B cell (primary cell): ENCODE data around the gene NDUFS4. TPM values are rescaled to one million over a fixed set of nuclear protein-coding genes. Genes with fewer than 3 reads are reported as not detected.

ENCODE experiments used
- ATAC-seq: fragments of 200-7000 bp; cut with Tn5 transposase; one replicate; pipeline ENCODE4 v1.10.0; 2021; ENCODE audit warnings: low read depth, mild to moderate bottlenecking, moderate number of reproducible peaks, moderate library complexity
- CTCF ChIA-PET: fragments of 350-600 bp; sonication (Branson Sonifier 250); formaldehyde crosslinking; loops from one replicate; lab custom pipeline; 2021; ENCODE audit warnings: antibody characterized with exemption, inconsistent platforms; lab: Charles Lee
- POLR2A ChIA-PET: fragments of 350-600 bp; sonication (Branson Sonifier 250); formaldehyde crosslinking; loops from one replicate; lab custom pipeline; 2021; ENCODE audit warnings: antibody characterized with exemption; lab: Charles Lee
- DNase-seq: peaks from one replicate; pipeline ENCODE4 v3.0.0; 2013
- H2AFZ ChIP-seq: 2 replicates; pipeline ENCODE4 v1.6.1; 2012; ENCODE audit warnings: mild to moderate bottlenecking, low read depth, low read length; ENCODE audit not compliant: insufficient read depth, poor library complexity, severe bottlenecking
- H3K27ac ChIP-seq, 2 donors: 1 replicate in 1 of 2; 2 replicates in 1 of 2; pipeline ENCODE4 v1.5.1; 2012 to 2013; ENCODE audit warnings: low read length in 2 of 2, mild to moderate bottlenecking in 2 of 2, moderate library complexity in 1 of 2
- H3K27me3 ChIP-seq, 4 experiments: fragments of 200-600 bp in 1 of 4; sonication (generic) in 1 of 4; replicated peaks in 1 of 4; 1 replicate in 2 of 4; 2 replicates in 2 of 4; pipeline versions ENCODE4 v1.6.1 to v1.7.0; 2013 to 2016; ENCODE audit warnings: low read length in 3 of 4, mild to moderate bottlenecking in 2 of 4, mixed read lengths in 1 of 4, moderate library complexity in 1 of 4; ENCODE audit not compliant: insufficient read depth in 4 of 4, control insufficient read depth in 3 of 4; ENCODE audit errors: control extremely low read depth in 1 of 4
- H3K36me3 ChIP-seq, 2 experiments: replicated peaks in 1 of 2; 1 replicate in 1 of 2; 2 replicates in 1 of 2; pipeline versions ENCODE4 v1.6.1 to v1.7.1; 2013; ENCODE audit warnings: low read length in 1 of 2; ENCODE audit not compliant: insufficient read depth in 2 of 2, control insufficient read depth in 1 of 2; ENCODE audit errors: control extremely low read depth in 1 of 2, extremely low read depth in 1 of 2
- H3K4me1 ChIP-seq, 2 donors: fragments of 200-600 bp in 1 of 2; sonication (generic) in 1 of 2; 1 replicate in 1 of 2; 2 replicates in 1 of 2; pipeline versions ENCODE4 v1.5.1 to v1.6.1; 2013 to 2017; ENCODE audit warnings: low read length in 2 of 2; ENCODE audit not compliant: control insufficient read depth in 2 of 2, insufficient read depth in 2 of 2
- H3K4me2 ChIP-seq: replicated peaks from 2 replicates; pipeline ENCODE3; 2012; ENCODE audit warnings: mild to moderate bottlenecking, low read depth, low read length; ENCODE audit not compliant: poor library complexity, severe bottlenecking
- H3K4me3 ChIP-seq, 5 experiments: fragments of 200-600 bp in 1 of 5; sonication (generic) in 1 of 5; 1 replicate in 3 of 5; 2 replicates in 2 of 5; pipeline versions ENCODE4 v1.5.1 to v1.7.0; 2011 to 2016; ENCODE audit warnings: low read length in 4 of 5, mild to moderate bottlenecking in 4 of 5, low read depth in 2 of 5, control low read depth in 1 of 5, moderate library complexity in 1 of 5; ENCODE audit not compliant: insufficient read depth in 1 of 5; ENCODE audit errors: control extremely low read depth in 1 of 5, extremely low read depth in 1 of 5
- H3K79me2 ChIP-seq: fragments of 200-600 bp; sonication (generic); one replicate; pipeline ENCODE4 v1.6.0; 2016; ENCODE audit warnings: low read length; ENCODE audit not compliant: control insufficient read depth, insufficient read depth
- H3K9ac ChIP-seq: fragments of 200-600 bp; sonication (generic); 2 replicates; pipeline ENCODE4 v1.6.1; 2017; ENCODE audit warnings: mild to moderate bottlenecking, low read length, moderate library complexity
- H3K9me3 ChIP-seq, 3 donors: one replicate each; pipeline versions ENCODE4 v1.6.1 to v1.7.1; 2013; ENCODE audit warnings: low read length in 2 of 3; ENCODE audit not compliant: control insufficient read depth in 2 of 3, insufficient read depth in 1 of 3; ENCODE audit errors: control extremely low read depth in 1 of 3
- H4K20me1 ChIP-seq: 2 replicates; pipeline ENCODE4 v1.6.0; 2012; ENCODE audit warnings: mild to moderate bottlenecking, low read length; ENCODE audit not compliant: insufficient read depth, control insufficient read depth, poor library complexity, severe bottlenecking
- H3K27ac Mint-ChIP-seq: one replicate; pipeline ENCODE4 v1.8.0; 2021; ENCODE audit warnings: mixed read lengths
- H3K27me3 Mint-ChIP-seq: one replicate; pipeline ENCODE4 v1.8.0; 2021; ENCODE audit warnings: mixed read lengths
- H3K4me1 Mint-ChIP-seq: one replicate; pipeline ENCODE4 v1.8.0; 2021; ENCODE audit warnings: mixed read lengths
- H3K4me3 Mint-ChIP-seq: one replicate; pipeline ENCODE4 v1.8.0; 2021; ENCODE audit warnings: mixed read lengths
- H3K9me3 Mint-ChIP-seq: one replicate; pipeline ENCODE4 v1.8.0; 2022; ENCODE audit warnings: mixed read lengths; ENCODE audit not compliant: insufficient read depth
- CTCF ChIP-seq: fragments of 200-600 bp; IDR thresholded peaks from one replicate; pipeline ENCODE4 v1.8.0; 2022; ENCODE audit warnings: antibody characterized with exemption, mild to moderate bottlenecking
- EZH2 ChIP-seq: IDR thresholded peaks from 2 replicates; pipeline ENCODE4 v1.6.1; 2012; ENCODE audit warnings: borderline replicate concordance, low read depth, mild to moderate bottlenecking, moderate library complexity, low read length; ENCODE audit not compliant: insufficient read depth, poor library complexity, severe bottlenecking
- WGBS: methylation state at CpG from one replicate; pipeline ENCODE4 v1.1.5; 2013; ENCODE audit warnings: missing lambda C conversion rate; ENCODE audit not compliant: insufficient coverage; 5-methylcytosine and 5-hydroxymethylcytosine counted together
- intact Hi-C: fragments of 100-400 bp; cut with micrococcal nuclease; formaldehyde crosslinking; loops from one replicate; pipeline ENCODE4 v1.10.0; 2022
- polyA plus RNA-seq: library from polyadenylated mRNA; depleted of rRNA; stranded (reverse); fragments of >200 nt; gene quantifications from 2 replicates; pipeline ENCODE4 v1.2.3, GENCODE V29; 2012
- total RNA-seq, 2 donors: library from RNA; stranded (reverse); fragments of 120-200 nt in 1 of 2; gene quantifications; 1 replicate in 1 of 2; 2 replicates in 1 of 2; pipeline versions ENCODE4 v1.2.3 to v1.2.4, GENCODE V29; 2013 to 2022

NDUFS4 gene
- total and polyA plus RNA-seq, 2 donors (not counting 1 experiment from before 2014, with no cell fraction given): 24.0 to 29.0 TPM

GRCh38 chr5:53603009-53603687 is 42.7 kb downstream of the NDUFS4 start:
- DNase-seq (no peak), ATAC-seq (no peak)
- H3K4me3 Mint-ChIP-seq: no peak overlapping the region
- peaks cover 4% of the 10 kb centered on the region for H3K9me3 Mint-ChIP-seq
- Histone ChIP-seq H3K4me1 (no peaks in the 10 kb centered on the region), H3K9me3 (peaks cover 0 to 6% (median 0%) of the 10 kb centered on the region in 3 donors), H3K79me2 (peaks cover 28% of the 10 kb centered on the region), H3K27me3 (no peaks in the 10 kb centered on the region), H3K4me3 (no peak overlapping the region), H3K27ac (no peak overlapping the region), H3K4me2 (no peak overlapping the region), H4K20me1 (no peaks in the 10 kb centered on the region), H2AFZ (no peak overlapping the region), H3K36me3 (peaks cover 2 to 12% of the 10 kb centered on the region in 2 experiments), H3K9ac (no peak overlapping the region)
- no peak overlapping the region for H3K27ac Mint-ChIP-seq
- TF ChIP-seq CTCF (no peak), EZH2 (no peak)
- ChIA-PET POLR2A (no interaction called here), CTCF (no interaction called here)
- no peaks in the 10 kb centered on the region for H3K27me3 Mint-ChIP-seq
- 86% methylated on average over 1 of the region's 6 CpGs for WGBS
- intact Hi-C loops: no loop called here
- peaks cover 3% of the 10 kb centered on the region for H3K4me1 Mint-ChIP-seq

DNA sequence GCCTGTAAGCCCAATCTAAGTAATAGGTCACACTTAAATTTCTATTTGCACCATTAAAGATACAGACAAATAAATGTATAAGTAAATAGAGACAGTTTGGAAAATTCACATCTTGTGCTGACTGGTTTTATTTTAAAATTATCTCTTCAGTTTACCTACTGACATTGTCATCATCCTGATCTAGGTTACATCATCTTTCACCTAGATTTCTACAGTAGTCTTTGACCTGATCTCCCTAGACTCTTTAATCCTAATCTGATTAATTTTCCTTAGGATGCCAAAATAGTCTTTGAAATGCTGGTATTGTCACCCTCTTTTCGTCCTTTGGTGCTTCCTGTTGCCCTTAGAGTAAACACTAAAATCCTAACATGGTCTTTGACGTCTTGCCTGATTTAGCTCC is 43.9 kb downstream of the NDUFS4 start:
- Histone ChIP-seq H3K4me3 (no peak overlapping the region), H3K36me3 (peaks cover 2 to 16% of the 10 kb centered on the region in 2 experiments), H3K4me2 (no peak overlapping the region), H3K27me3 (no peaks in the 10 kb centered on the region), H3K27ac (no peak overlapping the region), H3K9me3 (peaks cover 0 to 6% (median 0%) of the 10 kb centered on the region in 3 donors), H4K20me1 (no peaks in the 10 kb centered on the region), H2AFZ (no peak overlapping the region), H3K9ac (no peak overlapping the region), H3K79me2 (peaks cover 25% of the 10 kb centered on the region), H3K4me1 (no peaks in the 10 kb centered on the region)
- Mint-ChIP-seq H3K4me3 (no peak overlapping the region), H3K27ac (no peak overlapping the region), H3K4me1 (peaks cover 3% of the 10 kb centered on the region), H3K27me3 (no peaks in the 10 kb centered on the region), H3K9me3 (peaks cover 4% of the 10 kb centered on the region)
- DNase-seq: no peak
- CTCF ChIA-PET: no interaction called here
- no peak for ATAC-seq
- POLR2A ChIA-PET: no interaction called here
- TF ChIP-seq EZH2: no peak
- TF ChIP-seq CTCF: no peak
- intact Hi-C loops: no loop called here
- WGBS: 100% methylated on average over 2 of the region's 2 CpGs
